GDM1 (cell line): ENCODE measurements around the gene RAG1.

Experiments used
- DNase-seq: peaks from one replicate; lab custom pipeline; 2025; lab: John Stamatoyannopoulos, UW

The RAG1 gene

GRCh38 chr11:36590513-36590912 is 22.7 kb downstream of the RAG1 start:
- no peak for DNase-seq

GRCh38 chr11:36591433-36591832 is 23.6 kb downstream of the RAG1 start:
- no peak for DNase-seq

GRCh38 chr11:36594316-36594989 is 26.6 kb downstream of the RAG1 start, which contains the start of gene IFTAP:
Gene IFTAP (plus strand): TSS chr11:36594502. CDS start chr11:36610104, 15,602 bp downstream.
- no peak for DNase-seq

GRCh38 chr11:36596880-36597279 is 29.1 kb downstream of the RAG1 start:
- no peak for DNase-seq

GRCh38 chr11:36598051-36598450 is 30.2 kb downstream of the RAG1 start, which contains the start of gene RAG2:
Gene RAG2 (minus strand): TSS chr11:36598236. CDS start chr11:36594168, 4,068 bp downstream.
- DNase-seq = no peak

GRCh38 chr11:36600180-36600579 is 32.4 kb downstream of the RAG1 start:
- DNase-seq = no peak

- peak; percentile 19 for DNase-seq
These were observed 33.3 kb downstream of the RAG1 start for GRCh38 chr11:36601155-36601554.

- DNase-seq = no peak
These were observed 34.3 kb downstream of the RAG1 start for GRCh38 chr11:36602135-36602534.

GRCh38 chr11:36605221-36606216 is 37.7 kb downstream of the RAG1 start:
- no peak for DNase-seq

GRCh38 chr11:36608491-36609199 is 40.8 kb downstream of the RAG1 start:
- no peak for DNase-seq

- DNase-seq = no peak
These were observed 41.6 kb downstream of the RAG1 start for GRCh38 chr11:36609383-36609782.

- no peak for DNase-seq
These were observed 48.0 kb downstream of the RAG1 start for GRCh38 chr11:36615826-36616225.

- DNase-seq = no peak
These were observed 49.9 kb downstream of the RAG1 start for GRCh38 chr11:36617543-36618362.

- no peak for DNase-seq
These were observed 50.7 kb downstream of the RAG1 start for GRCh38 chr11:36618363-36619047.

GRCh38 chr11:36619502-36619901 is 51.7 kb downstream of the RAG1 start:
- no peak for DNase-seq

GRCh38 chr11:36620246-36620645 is 52.4 kb downstream of the RAG1 start:
- no peak for DNase-seq

GRCh38 chr11:36622431-36623136 is 54.8 kb downstream of the RAG1 start:
- DNase-seq = peak; percentile 15

- no peak for DNase-seq
These were observed 55.7 kb downstream of the RAG1 start for GRCh38 chr11:36623494-36623893.

- DNase-seq = no peak
These were observed 59.2 kb downstream of the RAG1 start for GRCh38 chr11:36627006-36627405.

GRCh38 chr11:36627471-36627870 is 59.7 kb downstream of the RAG1 start:
- DNase-seq = no peak
